Measurements from ENCODE around the gene KMT2D. TPM values are rescaled to one million over a fixed set of nuclear protein-coding genes. Genes with fewer than 3 reads are reported as not detected.

KMT2D gene
- total RNA-seq, 2 experiments from 2014 or later, result 41.8 to 129 TPM

GRCh38 chr12:49026678-49027480, 33.7 kb downstream of the KMT2D start:
- DNase-seq (ENCODE audit: low spot score), result no peak
- Histone ChIP-seq H3K4me1 (ENCODE audit: insufficient read depth, low read length, poor library complexity, severe bottlenecking) (no peaks in the 10 kb centered on the region), H3K9me2 (ENCODE audit: insufficient read depth, low read length) (no peaks in the 10 kb centered on the region), H3K9me3 (ENCODE audit: low read length) (no peaks in the 10 kb centered on the region), H4K20me1 (ENCODE audit: insufficient read depth, low read length) (no peaks in the 10 kb centered on the region), H3K36me3 (ENCODE audit: insufficient read depth, low read length) (peaks cover 99% of the 10 kb centered on the region), H3K4me2 (ENCODE audit: low read length) (no peak overlapping the region), H3K27ac (ENCODE audit: low read depth, low read length, poor library complexity, severe bottlenecking) (no peak overlapping the region), H3K79me2 (ENCODE audit: insufficient read depth, low read depth, low read length) (no peaks in the 10 kb centered on the region), H2AFZ (ENCODE audit: low read length) (no peak overlapping the region), H3K4me3 (ENCODE audit: low read depth, low read length, poor library complexity, severe bottlenecking) (no peak overlapping the region)
- ChIA-PET CTCF (ENCODE audit: unreplicated experiment) (no interaction called here), POLR2A (no interaction called here)
- TSS peak; percentile 57 for BruUV-seq (replicated peaks)
- no peak for TF ChIP-seq EZH2phosphoT487 (IDR thresholded peaks at IDR 0.05; ENCODE audit: borderline replicate concordance, low read depth, low read length)
- TF ChIP-seq CTCF (conservative IDR thresholded peaks at IDR 0.05; ENCODE audit: low read length), result no peak
- intact Hi-C loops (cut with micrococcal nuclease; ENCODE audit: unreplicated experiment), result no loop called here

GRCh38 chr12:49026101-49026500, 34.5 kb downstream of the KMT2D start:
- H3K27ac ChIP-seq (ENCODE audit: low read depth, low read length, poor library complexity, severe bottlenecking), result no peak overlapping the region
- no peaks in the 10 kb centered on the region for H3K9me3 ChIP-seq (ENCODE audit: low read length)
- H3K4me1 ChIP-seq (ENCODE audit: insufficient read depth, low read length, poor library complexity, severe bottlenecking), result no peaks in the 10 kb centered on the region
- no TSS peak for BruUV-seq (replicated peaks)
- CTCF ChIA-PET (ENCODE audit: unreplicated experiment), result no interaction called here
- no peaks in the 10 kb centered on the region for H3K9me2 ChIP-seq (ENCODE audit: insufficient read depth, low read length)
- no peak overlapping the region for H2AFZ ChIP-seq (ENCODE audit: low read length)
- H4K20me1 ChIP-seq (ENCODE audit: insufficient read depth, low read length), result no peaks in the 10 kb centered on the region
- no peak for DNase-seq (ENCODE audit: low spot score)
- H3K4me2 ChIP-seq (ENCODE audit: low read length), result no peak overlapping the region
- POLR2A ChIA-PET, result no interaction called here
- no peak overlapping the region for H3K4me3 ChIP-seq (ENCODE audit: low read depth, low read length, poor library complexity, severe bottlenecking)
- intact Hi-C loops (cut with micrococcal nuclease; ENCODE audit: unreplicated experiment), result no loop called here
- peaks cover 99% of the 10 kb centered on the region for H3K36me3 ChIP-seq (ENCODE audit: insufficient read depth, low read length)
- TF ChIP-seq CTCF (conservative IDR thresholded peaks at IDR 0.05; ENCODE audit: low read length) (no peak), EZH2phosphoT487 (IDR thresholded peaks at IDR 0.05; ENCODE audit: borderline replicate concordance, low read depth, low read length) (no peak)
- no peaks in the 10 kb centered on the region for H3K79me2 ChIP-seq (ENCODE audit: insufficient read depth, low read depth, low read length)

- H4K20me1 ChIP-seq (ENCODE audit: insufficient read depth, low read length), result no peaks in the 10 kb centered on the region
- POLR2A ChIA-PET, result no interaction called here
- H3K27ac ChIP-seq (ENCODE audit: low read depth, low read length, poor library complexity, severe bottlenecking), result no peak overlapping the region
- no TSS peak for BruUV-seq (replicated peaks)
- no peak for TF ChIP-seq CTCF (conservative IDR thresholded peaks at IDR 0.05; ENCODE audit: low read length)
- TF ChIP-seq EZH2phosphoT487 (IDR thresholded peaks at IDR 0.05; ENCODE audit: borderline replicate concordance, low read depth, low read length), result no peak
- no peak overlapping the region for H3K4me3 ChIP-seq (ENCODE audit: low read depth, low read length, poor library complexity, severe bottlenecking)
- H3K4me2 ChIP-seq (ENCODE audit: low read length), result no peak overlapping the region
- no peak overlapping the region for H2AFZ ChIP-seq (ENCODE audit: low read length)
- H3K36me3 ChIP-seq (ENCODE audit: insufficient read depth, low read length), result peaks cover 99% of the 10 kb centered on the region
- no peaks in the 10 kb centered on the region for H3K9me2 ChIP-seq (ENCODE audit: insufficient read depth, low read length)
- DNase-seq (ENCODE audit: low spot score), result no peak
- no peaks in the 10 kb centered on the region for H3K4me1 ChIP-seq (ENCODE audit: insufficient read depth, low read length, poor library complexity, severe bottlenecking)
- intact Hi-C loops (cut with micrococcal nuclease; ENCODE audit: unreplicated experiment), result no loop called here
- H3K79me2 ChIP-seq (ENCODE audit: insufficient read depth, low read depth, low read length), result no peaks in the 10 kb centered on the region
- no peaks in the 10 kb centered on the region for H3K9me3 ChIP-seq (ENCODE audit: low read length)
- CTCF ChIA-PET (ENCODE audit: unreplicated experiment), result interaction anchor here (0.6 kb wide), 1 partner anchor 356 kb away, joined by 3 read pairs; no protein-coding TSS in a partner anchor
Observed at GRCh38 chr12:49025463-49025862, 35.1 kb downstream of the KMT2D start.
